Activated CD8-positive, alpha-beta memory T cell treated with anti-CD3 and anti-CD28 coated beads, Interleukin-2, amount 50 U/mL, for 4 hours (primary cell): Measurements from ENCODE around the gene MBD6.
A peak's percentile ranks its signal among the peaks of the same experiment; 100 is the strongest.
"Not testable (repeated sequence)": the region's sequence is repeated elsewhere in the genome, so short reads cannot be mapped to it uniquely, and the experiment has no call there.

Experiments used
- DNase-seq: peaks from one replicate; pipeline ENCODE4 v3.0.0-alpha.2; 2020

MBD6 gene

DNA sequence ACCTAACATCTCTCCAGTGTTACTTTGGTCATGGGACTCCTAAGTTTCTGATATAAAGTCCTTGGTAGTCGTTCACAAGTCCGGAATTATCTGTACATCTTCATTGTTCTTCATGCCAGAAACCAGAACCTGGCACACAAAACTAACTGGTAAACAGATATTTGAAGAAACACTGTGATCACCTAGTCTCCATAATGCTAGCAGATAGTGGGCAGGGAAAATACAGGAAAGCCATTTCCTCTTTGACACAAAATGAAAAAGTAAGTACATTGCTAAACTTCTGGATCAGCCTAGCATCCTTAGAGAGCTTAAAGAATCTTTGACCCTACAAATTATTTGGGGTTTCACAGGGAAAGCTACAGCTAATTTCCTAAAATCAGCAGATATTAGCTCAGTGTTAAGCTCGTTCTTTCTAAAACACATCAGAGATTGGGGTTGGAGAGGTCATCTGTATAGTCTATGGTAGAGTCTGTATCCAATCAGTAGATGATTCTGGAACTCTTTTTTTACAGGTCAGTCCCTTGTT lies 7.2 kb upstream of the MBD6 start:
- DNase-seq = no peak

DNA sequence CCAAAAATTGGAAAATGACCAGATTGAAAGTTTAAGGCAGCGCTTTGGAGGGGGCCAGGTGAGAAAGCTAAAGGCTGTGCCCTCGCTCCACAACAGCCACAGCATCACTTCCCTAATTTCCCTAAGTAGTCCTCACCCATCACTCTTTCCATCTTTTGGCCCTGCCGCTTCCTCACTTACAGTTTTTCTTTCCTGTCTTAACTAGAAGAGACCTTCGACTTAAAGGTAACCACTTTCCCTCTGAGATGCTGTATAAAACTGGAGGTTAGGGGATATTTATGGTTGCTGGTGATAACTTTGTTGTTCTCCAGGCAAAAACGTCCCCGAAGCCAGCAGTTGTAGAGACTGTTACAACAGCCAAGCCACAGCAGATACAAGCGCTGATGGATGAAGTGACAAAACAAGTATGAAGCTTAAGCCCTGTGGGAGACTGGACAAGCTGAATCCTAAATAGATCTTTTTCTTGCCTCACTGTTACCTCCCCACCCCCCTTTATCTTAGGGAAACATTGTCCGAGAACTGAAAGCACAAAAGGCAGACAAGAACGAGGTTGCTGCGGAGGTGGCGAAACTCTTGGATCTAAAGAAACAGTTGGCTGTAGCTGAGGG lies 6.6 kb upstream of the MBD6 start:
- DNase-seq = no peak

DNA sequence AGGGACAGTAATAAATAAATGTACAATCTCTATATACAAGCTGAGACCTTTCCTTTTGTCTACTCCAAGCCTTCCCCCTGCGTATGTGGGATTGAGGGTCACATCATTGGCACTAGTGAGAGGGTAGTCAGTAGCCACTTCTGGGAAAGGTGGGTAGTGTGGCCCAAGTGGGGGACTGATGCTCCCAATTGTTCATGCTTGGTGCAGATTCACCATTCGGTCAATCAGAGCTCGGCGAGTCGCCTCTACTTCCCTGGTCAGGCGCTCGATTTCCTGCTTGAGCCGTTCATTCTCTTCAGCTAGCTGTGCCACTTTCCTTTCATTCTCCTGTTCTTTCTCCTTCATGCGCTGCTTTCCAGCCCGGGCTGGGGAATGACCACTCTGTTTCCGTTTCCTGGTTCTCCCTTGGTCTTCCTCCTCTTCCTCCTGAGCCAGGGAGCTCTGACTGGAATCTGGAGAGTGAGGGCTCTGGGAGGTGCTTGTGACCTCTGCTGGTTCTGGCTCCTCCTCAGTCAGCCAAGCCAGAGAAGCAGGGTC lies 5.9 kb upstream of the MBD6 start:
- DNase-seq = no peak

DNA sequence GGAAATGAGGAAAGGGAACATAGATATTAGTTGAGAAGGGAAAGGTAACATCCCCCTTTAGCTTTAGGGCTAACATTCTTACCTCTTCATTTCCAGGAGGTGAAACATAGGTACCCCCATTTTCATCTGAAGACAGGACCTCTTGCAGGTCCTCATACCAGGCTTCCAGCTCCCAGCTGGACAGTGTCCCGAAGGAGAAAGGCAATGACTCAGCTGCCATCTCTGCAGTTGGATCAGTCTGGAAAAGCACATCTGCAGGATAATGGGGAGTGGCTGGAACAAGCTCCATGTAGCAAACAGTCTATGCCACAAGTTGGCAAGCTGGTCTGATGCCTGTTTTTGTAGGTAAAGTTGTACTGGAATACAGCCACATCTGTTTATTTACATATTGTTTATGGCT lies 5.4 kb upstream of the MBD6 start:
- no peak for DNase-seq

DNA sequence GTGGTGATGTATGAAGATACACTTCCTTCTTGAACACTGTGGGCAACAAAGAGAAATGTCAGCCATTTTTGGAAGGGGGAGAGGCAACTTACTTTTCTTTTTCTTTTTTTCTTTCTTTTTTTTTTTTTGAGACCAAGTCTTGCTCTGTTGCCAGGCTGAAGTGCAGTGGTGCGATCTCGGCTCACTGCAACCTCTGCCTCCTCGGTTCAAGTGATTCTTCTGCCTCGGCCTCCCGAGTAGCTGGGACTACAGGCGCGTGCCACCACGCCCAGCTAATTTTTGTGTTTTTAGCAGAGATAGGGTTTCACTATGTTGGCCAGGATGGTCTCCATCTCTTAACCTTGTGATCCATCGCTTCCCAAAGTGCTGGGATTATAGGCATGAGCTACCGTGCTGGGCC lies 4.9 kb upstream of the MBD6 start:
- DNase-seq = not testable (repeated sequence)

DNA sequence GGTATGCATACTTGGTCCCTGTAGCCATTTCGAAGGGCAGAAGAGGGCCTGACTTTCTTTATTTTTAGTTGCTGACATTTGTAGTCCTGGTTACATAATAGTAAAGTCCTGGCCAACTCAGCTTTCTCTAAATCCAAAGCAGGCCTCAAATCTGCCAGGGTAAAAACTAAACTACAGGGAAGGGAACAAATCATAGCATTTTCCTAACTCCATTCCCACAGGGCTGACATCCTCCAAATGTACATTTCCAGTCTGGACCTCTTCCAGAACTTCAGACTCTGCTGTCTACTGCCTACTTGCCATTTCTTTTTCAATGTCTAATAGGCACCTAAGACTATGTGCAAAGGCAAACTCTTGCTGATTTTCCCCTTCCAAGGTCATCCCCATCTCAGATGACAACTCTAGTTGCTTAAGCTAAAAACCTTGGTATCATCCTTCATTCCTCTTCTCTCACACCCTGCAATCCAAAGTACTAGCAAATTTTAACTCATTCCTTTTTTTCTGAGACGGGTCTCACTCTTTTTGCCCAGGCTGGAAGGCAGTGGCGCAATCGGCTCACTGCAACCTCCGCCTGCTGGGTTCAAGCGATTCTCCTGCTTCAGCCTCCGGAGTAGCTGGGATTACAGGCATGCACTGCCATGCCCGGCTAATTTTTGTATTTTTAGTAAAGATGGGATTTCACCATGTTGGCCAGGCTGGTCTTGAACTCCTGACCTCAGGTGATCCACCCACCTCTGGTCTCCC lies 4.3 kb upstream of the MBD6 start:
- DNase-seq = no peak

DNA sequence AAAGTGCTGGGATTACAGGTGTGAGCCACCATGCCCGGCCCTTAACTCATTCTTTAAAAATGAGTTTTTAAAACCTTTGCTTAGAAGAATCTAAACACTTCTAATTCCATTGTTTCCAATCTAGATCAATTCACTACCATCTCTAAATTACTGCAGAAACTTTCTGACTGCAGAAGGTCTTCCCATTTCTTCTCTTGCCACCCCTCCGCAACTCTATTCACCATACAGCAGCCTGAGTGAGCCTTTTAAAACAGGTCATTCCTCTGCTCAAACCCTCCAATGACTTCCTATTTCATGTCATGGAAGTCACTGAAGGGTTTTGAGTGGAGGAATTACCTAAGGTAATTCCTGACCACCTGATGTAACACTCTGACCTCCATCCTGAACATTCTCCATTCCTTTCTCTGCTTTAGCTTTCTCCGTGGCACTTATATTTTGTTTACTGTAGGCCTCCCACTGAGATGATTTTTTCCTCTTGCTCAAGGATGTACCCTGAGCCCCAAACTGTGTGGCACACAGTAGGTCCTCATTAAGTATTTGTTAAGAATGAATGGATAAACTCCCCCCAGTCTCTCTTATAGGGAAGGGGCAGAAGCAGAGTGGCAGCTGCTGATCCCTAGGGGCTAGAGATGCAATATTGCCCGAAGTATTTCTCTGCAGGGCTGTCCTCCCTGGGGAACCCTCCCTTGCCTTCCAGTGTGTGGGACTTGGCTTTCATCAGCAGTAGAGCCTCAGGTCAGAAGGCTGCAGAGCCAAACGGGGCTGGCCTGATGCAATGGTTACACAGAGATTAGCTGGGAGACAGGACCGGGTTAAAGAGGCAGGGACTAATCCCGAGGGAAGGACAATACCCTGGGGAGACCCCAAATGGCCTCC lies 3.5 kb upstream of the MBD6 start:
- DNase-seq = no peak

DNA sequence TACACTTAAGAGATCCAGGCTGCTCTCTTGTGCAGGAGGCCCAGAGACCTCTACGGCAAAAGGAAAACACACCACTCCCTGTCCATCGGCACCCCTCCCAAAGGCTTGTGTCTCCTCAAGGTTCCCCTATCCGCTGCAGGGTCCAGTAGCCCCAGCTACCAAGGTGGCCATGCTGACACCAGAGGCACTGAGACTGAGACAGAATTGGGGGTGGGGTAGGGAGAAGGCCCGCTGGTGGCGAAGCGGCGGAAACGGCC lies 2.9 kb upstream of the MBD6 start:
- DNase-seq = peak; percentile 35

DNA sequence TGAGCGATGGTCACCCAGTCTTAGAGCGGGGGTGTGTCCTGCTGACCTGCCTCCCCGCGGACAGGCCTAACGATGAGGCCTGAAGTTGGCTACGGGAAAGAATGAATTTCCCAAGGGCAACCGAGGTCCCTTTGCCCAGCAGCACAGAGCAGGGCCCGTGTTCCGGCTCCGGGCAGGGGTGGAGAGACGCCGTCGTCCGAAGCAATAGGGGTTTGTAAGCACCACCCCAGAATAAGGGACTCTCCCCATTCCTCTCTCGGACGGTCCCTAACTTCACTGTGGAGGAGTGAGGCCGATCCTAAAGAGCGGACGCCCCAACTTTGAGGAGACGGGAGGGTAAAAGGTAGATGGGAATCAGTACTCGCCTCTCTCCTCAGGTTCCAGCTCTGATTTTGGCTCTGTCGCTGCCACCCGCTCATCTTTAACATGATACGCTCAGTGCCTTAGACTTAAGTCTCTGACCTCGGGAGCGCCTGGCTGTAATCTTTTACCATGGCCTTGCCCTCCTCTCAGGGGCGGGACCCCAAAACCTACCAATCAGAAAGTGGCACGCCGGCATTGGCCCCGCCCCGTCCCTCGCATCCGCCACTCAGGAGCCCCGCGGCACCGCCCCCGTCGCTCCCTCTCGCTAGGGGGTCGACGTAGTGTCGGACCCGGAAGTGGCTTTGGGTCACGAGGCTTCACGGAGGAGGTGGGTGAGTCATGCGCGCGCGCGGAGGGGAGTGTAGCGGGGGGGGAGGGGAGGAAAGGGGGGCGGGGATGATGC lies 2.4 kb upstream of the MBD6 start, which contains the start of gene DDIT3:
DDIT3 (minus strand) TSS at position 462 of the 766 bp plus-strand sequence. CDS start 3,108 bp downstream, outside the sequence.
- peak; percentile 99 for DNase-seq

DNA sequence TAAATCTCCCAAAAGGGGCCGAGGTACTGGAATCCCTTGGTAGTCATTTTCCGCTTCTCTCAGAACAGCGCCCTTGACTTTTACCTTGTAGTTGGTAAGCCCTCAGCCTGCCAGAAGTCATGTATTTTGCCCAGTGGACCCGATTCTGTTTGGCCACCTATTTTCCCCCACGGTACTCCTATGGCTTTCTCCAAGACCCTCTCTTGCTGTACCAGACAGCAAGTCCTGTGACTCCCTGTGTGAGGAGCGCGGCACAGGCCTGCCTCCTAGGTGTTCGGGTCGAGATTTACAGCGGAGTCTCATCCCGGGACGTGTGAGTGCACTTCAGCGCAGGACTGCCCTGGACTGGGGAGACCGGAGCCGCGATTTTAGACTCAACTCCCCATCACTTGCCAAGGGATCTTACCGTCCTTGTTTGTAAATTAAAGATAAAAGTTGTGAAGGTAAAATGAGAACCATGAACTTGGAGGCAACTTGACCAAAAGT lies 1.1 kb upstream of the MBD6 start:
- peak; percentile 27 for DNase-seq

DNA sequence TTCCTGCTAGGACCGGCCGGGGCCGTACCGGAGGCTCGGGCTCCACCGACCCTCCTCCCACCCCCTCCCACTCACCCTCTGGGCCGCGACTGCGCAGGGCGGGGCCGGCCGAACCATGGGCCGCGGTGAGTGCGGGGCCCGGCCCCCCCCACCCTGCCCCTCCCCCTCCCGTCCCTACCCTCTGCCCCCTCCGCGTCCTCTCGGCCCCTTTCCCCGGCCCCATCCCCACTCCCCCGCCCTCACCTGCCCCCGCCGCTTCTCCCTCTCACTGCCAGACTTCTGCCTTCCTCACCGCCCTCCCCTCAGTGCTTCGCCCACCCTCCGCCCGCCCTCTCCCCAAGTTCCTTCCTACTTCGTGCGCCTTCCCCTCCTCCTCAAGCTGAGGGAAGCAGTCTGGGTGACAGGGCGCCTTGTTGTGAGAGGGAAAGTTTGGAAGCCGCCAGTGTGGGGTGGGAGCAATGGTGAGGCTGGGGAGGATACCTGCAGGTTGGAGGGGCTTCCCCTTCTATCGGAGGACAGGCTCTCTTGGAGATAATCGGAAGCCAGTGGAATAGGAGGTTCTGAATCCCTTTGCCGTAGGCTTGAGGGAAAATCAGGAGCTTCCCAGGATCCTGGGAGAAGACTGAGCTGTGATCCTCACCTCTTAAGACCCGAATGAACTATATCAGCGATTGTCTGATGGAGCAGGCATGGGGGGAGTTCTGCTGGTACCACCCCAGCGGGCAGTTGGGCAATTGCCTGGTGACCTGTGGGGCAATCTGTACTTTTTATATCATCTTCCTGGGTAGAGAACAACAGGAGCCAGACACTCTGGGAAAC lies 472 bp downstream of the MBD6 start:
- peak; percentile 51 for DNase-seq

DNA sequence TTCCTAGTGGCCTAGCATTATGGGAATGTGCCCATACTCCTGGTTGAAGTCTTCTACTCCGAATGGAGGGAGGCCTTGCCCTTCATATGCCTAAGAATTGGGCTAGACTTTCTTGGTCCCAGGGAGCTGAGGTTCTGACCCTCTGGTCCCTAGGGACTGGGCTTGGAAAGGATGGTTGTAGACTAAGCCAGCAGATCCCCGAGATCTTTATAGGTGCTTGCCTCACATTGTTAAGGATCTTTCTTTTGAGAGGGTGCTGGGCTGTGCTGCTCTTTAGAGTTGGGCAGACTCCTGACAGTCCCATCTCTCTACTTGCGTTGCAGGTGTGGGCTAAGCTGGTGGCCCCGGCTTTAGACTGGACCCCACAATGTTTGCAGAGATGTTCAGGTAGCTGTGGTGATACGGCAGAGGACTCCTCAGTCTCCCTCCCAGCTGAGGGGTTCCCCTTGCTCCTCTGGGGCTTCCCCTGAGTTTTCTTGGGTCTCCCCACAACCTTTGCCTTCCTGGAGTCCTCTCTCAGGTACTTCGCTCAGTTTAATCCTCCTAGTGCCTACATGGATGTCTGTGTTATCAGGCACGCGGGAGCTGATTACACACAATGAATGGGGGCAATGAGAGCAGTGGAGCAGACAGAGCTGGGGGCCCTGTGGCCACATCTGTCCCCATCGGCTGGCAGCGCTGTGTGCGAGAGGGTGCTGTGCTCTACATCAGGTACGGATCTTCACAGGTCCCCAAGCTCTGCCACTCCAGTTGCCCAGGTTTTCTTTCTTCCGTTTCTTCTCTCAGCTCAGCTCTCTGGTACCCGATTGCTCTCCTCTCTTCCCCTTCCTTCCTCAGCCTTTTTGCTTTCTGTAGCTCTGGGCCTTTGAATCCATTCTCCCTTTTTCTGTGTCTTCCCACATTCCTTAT lies 1.3 kb downstream of the MBD6 start:
- DNase-seq = no peak

DNA sequence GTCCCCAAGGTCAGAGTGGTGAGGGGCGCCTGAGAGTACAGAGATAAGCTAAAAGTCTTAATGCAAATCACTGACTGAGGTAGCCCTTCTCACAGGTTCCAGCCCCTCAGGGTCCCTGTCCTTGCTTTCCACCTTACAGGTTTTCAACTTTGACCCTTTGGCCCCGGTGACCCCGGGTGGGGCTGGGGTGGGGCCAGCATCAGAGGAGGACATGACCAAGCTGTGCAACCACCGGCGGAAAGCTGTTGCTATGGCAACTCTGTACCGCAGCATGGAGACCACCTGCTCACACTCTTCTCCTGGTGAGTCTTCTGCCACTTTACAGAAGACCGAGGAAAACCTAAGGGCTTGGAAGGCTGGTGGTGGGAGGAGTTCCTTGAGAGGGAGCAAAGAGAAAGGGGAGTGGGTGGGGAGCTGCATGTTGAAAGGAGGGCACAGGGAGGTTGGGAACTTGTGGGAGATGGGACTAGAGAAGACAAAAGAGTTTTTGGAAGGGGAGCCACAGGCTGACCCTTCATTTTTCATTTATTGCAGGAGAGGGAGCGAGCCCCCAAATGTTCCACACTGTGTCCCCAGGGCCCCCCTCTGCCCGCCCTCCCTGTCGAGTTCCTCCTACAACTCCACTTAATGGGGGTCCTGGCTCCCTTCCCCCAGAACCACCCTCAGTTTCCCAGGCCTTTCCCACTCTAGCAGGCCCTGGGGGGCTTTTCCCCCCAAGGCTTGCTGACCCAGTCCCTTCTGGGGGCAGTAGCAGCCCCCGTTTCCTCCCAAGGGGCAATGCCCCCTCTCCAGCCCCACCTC lies 2.4 kb downstream of the MBD6 start:
- no peak for DNase-seq

DNA sequence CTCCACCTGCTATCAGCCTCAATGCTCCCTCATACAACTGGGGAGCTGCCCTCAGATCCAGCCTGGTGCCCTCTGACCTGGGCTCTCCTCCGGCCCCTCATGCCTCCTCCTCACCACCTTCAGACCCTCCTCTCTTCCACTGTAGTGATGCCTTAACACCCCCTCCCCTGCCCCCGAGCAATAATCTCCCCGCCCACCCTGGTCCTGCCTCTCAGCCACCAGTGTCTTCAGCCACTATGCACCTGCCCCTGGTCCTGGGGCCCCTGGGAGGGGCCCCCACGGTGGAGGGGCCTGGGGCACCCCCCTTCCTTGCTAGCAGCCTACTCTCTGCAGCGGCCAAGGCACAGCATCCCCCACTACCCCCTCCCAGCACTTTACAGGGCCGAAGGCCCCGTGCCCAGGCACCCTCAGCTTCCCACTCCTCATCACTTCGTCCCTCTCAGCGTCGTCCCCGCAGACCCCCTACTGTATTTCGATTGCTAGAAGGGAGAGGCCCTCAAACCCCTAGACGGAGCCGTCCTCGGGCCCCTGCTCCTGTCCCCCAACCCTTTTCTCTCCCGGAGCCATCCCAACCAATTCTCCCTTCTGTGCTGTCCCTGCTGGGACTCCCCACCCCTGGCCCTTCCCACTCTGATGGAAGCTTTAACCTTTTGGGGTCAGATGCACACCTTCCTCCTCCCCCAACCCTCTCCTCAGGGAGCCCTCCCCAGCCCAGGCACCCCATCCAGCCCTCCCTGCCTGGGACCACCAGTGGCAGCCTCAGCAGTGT lies 3.2 kb downstream of the MBD6 start:
- DNase-seq = no peak

DNA sequence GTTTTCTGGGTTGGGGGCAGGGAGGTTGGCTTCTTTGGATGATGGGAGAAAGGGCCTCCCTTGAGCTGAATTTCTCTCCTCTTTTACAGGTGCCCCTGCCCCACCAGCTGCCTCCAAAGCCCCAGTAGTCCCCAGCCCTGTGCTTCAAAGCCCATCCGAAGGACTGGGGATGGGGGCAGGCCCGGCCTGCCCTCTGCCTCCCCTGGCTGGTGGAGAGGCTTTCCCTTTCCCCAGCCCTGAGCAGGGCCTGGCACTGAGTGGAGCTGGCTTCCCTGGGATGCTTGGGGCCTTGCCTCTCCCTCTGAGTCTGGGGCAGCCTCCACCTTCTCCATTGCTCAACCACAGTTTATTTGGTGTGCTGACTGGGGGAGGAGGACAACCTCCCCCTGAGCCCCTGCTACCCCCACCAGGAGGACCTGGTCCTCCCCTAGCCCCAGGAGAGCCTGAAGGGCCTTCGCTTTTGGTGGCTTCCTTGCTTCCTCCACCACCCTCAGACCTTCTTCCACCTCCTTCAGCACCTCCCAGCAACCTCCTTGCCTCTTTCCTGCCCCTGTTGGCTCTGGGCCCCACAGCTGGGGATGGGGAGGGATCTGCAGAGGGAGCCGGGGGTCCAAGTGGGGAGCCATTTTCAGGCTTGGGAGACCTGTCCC lies 4.0 kb downstream of the MBD6 start:
- DNase-seq = no peak

DNA sequence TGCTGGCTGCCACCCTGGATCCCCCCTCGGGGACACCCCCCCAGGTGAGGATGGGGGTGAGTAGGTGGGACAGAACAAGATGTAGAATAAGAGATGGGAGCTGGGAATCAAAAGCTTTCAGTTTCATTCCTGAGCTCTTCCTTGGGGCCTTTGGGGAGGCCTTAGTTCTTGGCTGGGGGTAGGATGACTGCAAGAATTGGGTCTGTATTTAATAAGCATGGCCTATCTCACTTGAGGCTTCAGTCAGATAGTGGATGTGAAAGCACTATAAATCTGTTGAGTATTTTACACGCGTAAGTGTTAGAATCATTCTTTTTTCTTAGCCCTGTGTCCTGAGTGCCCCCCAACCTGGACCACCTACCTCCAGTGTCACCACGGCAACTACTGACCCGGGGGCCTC lies 4.6 kb downstream of the MBD6 start:
- no peak for DNase-seq

DNA sequence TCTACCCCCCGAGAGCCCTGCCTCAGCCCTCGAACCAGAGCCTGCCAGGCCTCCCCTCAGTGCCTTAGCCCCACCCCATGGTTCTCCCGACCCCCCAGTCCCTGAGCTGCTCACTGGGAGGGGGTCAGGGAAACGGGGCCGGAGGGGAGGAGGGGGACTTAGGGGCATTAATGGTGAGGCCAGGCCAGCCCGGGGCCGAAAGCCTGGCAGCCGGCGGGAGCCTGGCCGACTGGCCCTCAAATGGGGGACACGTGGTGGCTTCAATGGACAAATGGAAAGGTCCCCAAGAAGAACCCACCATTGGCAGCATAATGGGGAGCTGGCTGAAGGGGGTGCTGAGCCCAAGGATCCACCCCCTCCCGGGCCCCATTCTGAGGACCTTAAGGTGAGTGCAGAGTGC lies 5.6 kb downstream of the MBD6 start:
- DNase-seq = no peak

DNA sequence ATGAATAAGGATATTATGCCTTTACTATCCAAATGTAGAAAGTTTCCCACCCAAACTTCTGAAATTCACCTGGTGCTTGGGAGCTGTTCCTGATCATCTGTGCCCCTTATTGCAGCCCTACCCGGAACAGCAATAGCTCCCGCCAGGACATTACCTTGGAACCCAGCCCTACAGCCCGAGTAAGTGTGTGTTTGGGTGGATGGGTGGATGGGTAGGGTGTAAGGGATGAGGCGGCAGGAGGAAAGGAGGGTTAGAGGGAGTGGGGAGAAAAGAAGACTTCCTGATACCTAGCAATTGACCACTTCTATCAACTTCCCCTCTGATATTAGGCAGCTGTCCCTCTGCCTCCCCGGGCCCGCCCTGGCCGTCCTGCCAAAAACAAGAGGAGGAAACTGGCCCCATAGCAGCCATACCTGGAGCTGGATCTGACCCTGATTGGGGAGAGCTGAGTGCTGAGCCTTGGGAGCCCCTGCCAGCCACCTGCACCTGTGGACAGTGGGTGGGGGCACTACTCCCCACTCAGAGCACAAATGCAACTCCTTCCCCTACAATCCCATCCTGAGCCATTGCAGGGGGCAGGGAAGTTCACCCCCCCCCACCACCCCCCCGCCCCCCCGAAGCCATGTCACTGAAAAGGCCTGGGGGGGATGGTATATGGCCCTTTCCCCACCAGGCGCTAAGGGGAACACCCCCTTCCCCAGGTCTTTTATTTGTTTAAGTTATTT lies 6.4 kb downstream of the MBD6 start:
- DNase-seq = no peak
